ENCODE data around the gene FAM13C.

Gene FAM13C

DNA sequence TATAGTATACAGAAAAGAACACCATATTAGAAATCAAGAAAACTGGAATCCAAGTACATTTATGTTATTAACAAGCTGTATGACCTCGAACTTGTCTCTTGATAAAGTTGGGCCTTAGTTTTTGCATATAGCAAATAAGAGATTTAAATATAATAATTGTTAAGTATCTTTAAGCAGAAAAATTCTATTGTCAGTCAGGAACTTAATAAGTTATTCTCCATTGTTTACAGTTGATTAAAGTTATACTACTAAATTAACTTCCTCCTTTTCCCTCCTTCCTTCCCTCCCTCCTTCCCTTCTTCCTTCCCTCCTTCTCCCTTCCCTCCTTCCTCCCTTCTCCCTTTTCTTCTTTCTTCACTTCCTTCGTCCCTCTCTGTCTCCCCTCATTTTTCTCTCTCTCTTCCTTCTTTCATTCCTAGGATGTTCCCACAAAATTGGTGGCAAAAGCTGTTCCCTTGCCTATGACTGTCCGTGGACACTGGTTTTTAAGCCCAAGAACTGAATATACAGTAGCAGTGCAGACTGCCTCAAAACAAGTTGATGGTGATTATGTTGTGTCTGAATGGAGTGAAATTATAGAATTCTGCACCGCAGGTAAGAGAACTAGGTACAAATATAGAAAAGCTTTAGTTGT, 126.2 kb downstream of the FAM13C start (continued):
- TF ChIP-seq ZNF565 (CRISPR knock-in tag; conservative IDR thresholded peaks at IDR 0.05; ENCODE audit: low read depth) (no peak), ZC3H10 (CRISPR knock-in tag; IDR thresholded peaks at IDR 0.05) (no peak), ZNF70 (CRISPR knock-in tag; IDR thresholded peaks at IDR 0.05) (no peak)

DNA sequence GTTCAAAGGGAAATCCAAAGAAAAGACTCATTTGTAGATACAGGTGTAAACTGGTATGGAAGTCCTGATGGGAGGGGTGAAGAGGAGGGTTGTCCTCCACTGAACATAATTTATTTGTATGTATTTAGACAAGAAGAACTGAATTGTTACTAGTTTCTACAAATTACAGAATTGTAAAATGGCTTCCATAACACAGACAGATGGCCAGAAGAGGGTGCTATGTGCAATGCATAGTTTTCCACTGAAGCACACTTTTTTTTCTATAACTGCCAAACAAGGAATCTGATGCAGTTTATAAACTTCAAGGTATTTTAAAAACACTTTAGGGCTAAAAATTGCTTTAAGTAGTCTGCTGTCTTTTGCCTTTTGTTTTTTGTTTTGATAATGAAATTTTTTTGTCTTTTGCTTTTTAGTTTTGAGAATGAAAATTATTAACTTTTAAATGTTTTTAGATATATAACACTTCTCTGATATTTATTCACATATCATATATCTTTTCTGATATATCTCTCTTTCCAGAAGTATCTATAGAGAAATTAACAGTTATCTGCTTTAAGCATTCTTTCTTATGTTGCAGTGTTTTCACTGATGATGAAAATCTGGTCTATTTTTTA, 127.4 kb downstream of the FAM13C start:
- ATAC-seq = peak; percentile 66
- TF ChIP-seq CSDC2 (CRISPR knock-in tag; IDR thresholded peaks at IDR 0.05) (no peak), TCF4 (CRISPR knock-in tag; IDR thresholded peaks at IDR 0.05; ENCODE audit: borderline replicate concordance) (no peak), TOX (CRISPR knock-in tag; IDR thresholded peaks at IDR 0.05; ENCODE audit: borderline replicate concordance) (no peak), RARB (CRISPR knock-in tag; IDR thresholded peaks at IDR 0.05) (no peak), ZNF70 (CRISPR knock-in tag; IDR thresholded peaks at IDR 0.05) (no peak), ARNTL (CRISPR knock-in tag; IDR thresholded peaks at IDR 0.05; ENCODE audit: borderline replicate concordance, low read depth) (no peak), PPARA (CRISPR knock-in tag; IDR thresholded peaks at IDR 0.05; ENCODE audit: borderline replicate concordance) (no peak), ESRRG (CRISPR knock-in tag; IDR thresholded peaks at IDR 0.05) (no peak), ZFP3 (CRISPR knock-in tag; IDR thresholded peaks at IDR 0.05) (no peak), ZFP30 (CRISPR knock-in tag; IDR thresholded peaks at IDR 0.05) (no peak), ZNF8 (CRISPR knock-in tag; IDR thresholded peaks at IDR 0.05) (no peak)
- TF ChIP-seq, protein P1, sequence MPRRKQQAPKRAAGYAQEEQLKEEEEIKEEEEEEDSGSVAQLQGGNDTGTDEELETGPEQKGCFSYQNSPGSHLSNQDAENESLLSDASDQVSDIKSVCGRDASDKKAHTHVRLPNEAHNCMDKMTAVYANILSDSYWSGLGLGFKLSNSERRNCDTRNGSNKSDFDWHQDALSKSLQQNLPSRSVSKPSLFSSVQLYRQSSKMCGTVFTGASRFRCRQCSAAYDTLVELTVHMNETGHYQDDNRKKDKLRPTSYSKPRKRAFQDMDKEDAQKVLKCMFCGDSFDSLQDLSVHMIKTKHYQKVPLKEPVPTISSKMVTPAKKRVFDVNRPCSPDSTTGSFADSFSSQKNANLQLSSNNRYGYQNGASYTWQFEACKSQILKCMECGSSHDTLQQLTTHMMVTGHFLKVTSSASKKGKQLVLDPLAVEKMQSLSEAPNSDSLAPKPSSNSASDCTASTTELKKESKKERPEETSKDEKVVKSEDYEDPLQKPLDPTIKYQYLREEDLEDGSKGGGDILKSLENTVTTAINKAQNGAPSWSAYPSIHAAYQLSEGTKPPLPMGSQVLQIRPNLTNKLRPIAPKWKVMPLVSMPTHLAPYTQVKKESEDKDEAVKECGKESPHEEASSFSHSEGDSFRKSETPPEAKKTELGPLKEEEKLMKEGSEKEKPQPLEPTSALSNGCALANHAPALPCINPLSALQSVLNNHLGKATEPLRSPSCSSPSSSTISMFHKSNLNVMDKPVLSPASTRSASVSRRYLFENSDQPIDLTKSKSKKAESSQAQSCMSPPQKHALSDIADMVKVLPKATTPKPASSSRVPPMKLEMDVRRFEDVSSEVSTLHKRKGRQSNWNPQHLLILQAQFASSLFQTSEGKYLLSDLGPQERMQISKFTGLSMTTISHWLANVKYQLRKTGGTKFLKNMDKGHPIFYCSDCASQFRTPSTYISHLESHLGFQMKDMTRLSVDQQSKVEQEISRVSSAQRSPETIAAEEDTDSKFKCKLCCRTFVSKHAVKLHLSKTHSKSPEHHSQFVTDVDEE (CRISPR knock-in tag; IDR thresholded peaks at IDR 0.05) = no peak
- TF ChIP-seq, protein P2, sequence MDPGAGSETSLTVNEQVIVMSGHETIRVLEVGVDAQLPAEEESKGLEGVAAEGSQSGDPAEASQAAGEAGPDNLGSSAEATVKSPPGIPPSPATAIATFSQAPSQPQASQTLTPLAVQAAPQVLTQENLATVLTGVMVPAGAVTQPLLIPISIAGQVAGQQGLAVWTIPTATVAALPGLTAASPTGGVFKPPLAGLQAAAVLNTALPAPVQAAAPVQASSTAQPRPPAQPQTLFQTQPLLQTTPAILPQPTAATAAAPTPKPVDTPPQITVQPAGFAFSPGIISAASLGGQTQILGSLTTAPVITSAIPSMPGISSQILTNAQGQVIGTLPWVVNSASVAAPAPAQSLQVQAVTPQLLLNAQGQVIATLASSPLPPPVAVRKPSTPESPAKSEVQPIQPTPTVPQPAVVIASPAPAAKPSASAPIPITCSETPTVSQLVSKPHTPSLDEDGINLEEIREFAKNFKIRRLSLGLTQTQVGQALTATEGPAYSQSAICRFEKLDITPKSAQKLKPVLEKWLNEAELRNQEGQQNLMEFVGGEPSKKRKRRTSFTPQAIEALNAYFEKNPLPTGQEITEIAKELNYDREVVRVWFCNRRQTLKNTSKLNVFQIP (CRISPR knock-in tag; IDR thresholded peaks at IDR 0.05; ENCODE audit: borderline replicate concordance, low read depth) = no peak
- TF ChIP-seq, protein P3, sequence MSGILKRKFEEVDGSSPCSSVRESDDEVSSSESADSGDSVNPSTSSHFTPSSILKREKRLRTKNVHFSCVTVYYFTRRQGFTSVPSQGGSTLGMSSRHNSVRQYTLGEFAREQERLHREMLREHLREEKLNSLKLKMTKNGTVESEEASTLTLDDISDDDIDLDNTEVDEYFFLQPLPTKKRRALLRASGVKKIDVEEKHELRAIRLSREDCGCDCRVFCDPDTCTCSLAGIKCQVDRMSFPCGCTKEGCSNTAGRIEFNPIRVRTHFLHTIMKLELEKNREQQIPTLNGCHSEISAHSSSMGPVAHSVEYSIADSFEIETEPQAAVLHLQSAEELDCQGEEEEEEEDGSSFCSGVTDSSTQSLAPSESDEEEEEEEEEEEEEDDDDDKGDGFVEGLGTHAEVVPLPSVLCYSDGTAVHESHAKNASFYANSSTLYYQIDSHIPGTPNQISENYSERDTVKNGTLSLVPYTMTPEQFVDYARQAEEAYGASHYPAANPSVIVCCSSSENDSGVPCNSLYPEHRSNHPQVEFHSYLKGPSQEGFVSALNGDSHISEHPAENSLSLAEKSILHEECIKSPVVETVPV (CRISPR knock-in tag; IDR thresholded peaks at IDR 0.05) = no peak

DNA sequence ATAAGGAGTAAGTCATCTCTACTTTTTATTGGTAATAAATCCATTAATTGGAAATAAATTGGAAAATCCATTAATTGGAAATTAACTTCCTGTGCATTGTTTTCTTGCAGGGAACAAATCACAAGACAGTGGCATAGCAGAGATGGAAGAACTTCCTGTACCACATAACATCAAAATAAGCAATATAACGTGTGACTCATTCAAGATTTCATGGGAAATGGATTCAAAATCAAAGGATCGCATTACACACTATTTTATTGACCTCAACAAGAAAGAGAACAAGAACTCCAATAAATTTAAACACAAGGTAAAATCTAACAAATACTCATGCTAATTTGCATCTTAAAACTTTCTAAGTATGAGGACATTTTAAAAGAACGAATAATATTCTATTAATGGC, 128.2 kb downstream of the FAM13C start:
- ATAC-seq = no peak
- no peak for TF ChIP-seq ZNF565 (CRISPR knock-in tag; conservative IDR thresholded peaks at IDR 0.05; ENCODE audit: low read depth)
- no peak for TF ChIP-seq ZFP30 (CRISPR knock-in tag; IDR thresholded peaks at IDR 0.05)
- TF ChIP-seq BACH2 (CRISPR knock-in tag; IDR thresholded peaks at IDR 0.05; ENCODE audit: borderline replicate concordance) = no peak
- TF ChIP-seq GLIS3 (CRISPR knock-in tag; IDR thresholded peaks at IDR 0.05) = no peak
- TF ChIP-seq, protein P4, sequence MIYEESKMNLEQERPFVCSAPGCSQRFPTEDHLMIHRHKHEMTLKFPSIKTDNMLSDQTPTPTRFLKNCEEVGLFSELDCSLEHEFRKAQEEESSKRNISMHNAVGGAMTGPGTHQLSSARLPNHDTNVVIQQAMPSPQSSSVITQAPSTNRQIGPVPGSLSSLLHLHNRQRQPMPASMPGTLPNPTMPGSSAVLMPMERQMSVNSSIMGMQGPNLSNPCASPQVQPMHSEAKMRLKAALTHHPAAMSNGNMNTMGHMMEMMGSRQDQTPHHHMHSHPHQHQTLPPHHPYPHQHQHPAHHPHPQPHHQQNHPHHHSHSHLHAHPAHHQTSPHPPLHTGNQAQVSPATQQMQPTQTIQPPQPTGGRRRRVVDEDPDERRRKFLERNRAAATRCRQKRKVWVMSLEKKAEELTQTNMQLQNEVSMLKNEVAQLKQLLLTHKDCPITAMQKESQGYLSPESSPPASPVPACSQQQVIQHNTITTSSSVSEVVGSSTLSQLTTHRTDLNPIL (CRISPR knock-in tag; IDR thresholded peaks at IDR 0.05; ENCODE audit: low read depth) = no peak
- TF ChIP-seq ZNF70 (CRISPR knock-in tag; IDR thresholded peaks at IDR 0.05) = no peak

DNA sequence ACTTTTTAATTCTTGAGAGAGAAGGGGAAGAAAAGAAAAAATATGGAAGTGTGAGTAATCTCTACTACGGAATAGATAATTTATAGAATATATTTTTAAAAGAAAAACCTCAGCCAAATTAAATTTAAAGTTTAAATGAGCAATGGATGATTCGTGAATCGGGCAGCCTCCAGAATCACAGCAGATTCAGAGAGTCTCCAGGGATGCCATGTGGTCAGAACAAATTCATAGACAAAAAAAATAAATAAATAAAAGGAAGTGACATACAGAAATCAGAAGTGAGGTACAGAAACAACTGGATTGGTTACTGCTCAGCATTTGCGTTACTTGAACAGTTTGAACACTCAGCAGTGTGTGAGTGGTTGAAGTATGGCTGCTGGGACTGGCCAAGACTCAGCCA, 132.9 kb downstream of the FAM13C start:
- ATAC-seq = no peak
- no peak for TF ChIP-seq ZFP30 (CRISPR knock-in tag; IDR thresholded peaks at IDR 0.05)
- no peak for TF ChIP-seq ARNTL (CRISPR knock-in tag; IDR thresholded peaks at IDR 0.05; ENCODE audit: borderline replicate concordance, low read depth)
- TF ChIP-seq ESRRG (CRISPR knock-in tag; IDR thresholded peaks at IDR 0.05) = no peak
- TF ChIP-seq RARB (CRISPR knock-in tag; IDR thresholded peaks at IDR 0.05) = no peak
- TF ChIP-seq, protein P2 (CRISPR knock-in tag; IDR thresholded peaks at IDR 0.05; ENCODE audit: borderline replicate concordance, low read depth) = no peak
- no peak for TF ChIP-seq SNAI2 (CRISPR knock-in tag; IDR thresholded peaks at IDR 0.05)
- TF ChIP-seq, protein P5, sequence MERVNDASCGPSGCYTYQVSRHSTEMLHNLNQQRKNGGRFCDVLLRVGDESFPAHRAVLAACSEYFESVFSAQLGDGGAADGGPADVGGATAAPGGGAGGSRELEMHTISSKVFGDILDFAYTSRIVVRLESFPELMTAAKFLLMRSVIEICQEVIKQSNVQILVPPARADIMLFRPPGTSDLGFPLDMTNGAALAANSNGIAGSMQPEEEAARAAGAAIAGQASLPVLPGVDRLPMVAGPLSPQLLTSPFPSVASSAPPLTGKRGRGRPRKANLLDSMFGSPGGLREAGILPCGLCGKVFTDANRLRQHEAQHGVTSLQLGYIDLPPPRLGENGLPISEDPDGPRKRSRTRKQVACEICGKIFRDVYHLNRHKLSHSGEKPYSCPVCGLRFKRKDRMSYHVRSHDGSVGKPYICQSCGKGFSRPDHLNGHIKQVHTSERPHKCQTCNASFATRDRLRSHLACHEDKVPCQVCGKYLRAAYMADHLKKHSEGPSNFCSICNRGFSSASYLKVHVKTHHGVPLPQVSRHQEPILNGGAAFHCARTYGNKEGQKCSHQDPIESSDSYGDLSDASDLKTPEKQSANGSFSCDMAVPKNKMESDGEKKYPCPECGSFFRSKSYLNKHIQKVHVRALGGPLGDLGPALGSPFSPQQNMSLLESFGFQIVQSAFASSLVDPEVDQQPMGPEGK (CRISPR knock-in tag; IDR thresholded peaks at IDR 0.05; ENCODE audit: borderline replicate concordance) = no peak
- no peak for TF ChIP-seq GLIS3 (CRISPR knock-in tag; IDR thresholded peaks at IDR 0.05)
- no peak for TF ChIP-seq ZNF70 (CRISPR knock-in tag; IDR thresholded peaks at IDR 0.05)
